HG03575 (cell line): ENCODE data around the gene PRKN.
"Not testable (repeated sequence)": the region's sequence is repeated elsewhere in the genome, so short reads cannot be mapped to it uniquely, and the experiment has no call there.

ENCODE experiments used
- ATAC-seq: cut with Tn5 transposase; IDR thresholded peaks from one replicate; pipeline ENCODE4 v1.9.1; 2021; ENCODE audit not compliant: unreplicated experiment, insufficient number of reproducible peaks, low FRiP score; ENCODE audit errors: extremely low read depth

PRKN gene

DNA sequence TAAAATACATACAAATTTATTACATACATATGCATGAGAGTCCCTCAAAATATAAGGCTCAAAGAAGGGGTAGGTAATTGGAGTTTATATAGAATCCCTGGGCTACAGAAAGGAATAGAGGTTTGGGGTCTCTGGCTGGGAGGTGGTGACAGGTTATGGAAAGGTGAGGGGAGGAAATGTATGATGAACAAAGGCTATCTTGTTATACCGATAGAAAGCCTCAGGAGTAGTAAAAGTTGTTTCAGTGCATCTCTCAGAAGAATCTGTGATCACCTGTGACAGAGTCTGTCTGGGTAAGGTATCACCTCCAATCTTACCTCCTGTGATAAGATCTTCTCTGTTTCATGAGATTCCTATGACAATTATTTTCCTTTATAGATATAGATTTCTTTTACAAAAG, 1200.8 kb downstream of the PRKN start:
- ATAC-seq = no peak

DNA sequence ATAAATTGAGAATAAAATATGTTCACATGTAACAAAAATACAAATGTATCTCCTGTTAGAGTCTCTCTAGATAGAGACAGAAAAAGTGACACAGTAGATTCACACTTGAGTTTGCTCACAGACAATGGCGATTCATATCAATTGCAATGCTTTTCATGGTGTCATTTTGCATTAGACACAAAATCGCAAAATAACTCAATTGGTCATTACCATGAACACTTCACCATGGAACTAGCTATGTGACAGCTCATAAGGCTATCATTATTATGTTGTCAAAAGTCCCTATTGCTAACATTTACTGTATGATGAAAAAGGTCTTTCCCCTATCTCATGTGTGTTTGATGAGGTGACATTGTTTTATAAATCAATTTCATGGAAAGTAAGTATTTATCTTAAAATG, 1204.2 kb downstream of the PRKN start:
- ATAC-seq = no peak

DNA sequence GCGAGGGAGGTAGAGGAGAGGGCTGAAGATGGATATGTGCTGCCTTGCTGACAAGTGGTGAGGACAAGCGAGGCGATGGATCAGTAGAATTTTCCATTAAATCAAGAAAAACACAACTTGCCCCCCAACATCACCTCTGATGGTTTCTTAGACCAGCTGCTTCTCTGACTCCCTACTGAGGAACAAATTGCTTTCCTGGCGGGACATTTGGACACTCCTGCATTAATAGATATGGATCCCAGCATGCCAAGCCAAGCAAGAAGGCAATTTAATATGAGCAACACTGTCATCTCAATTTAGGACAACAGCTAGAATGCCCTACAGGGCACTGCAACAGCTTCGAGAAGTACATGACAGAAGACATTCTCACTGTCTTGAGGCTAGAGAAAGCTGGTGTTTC, 1205.3 kb downstream of the PRKN start:
- no peak for ATAC-seq

DNA sequence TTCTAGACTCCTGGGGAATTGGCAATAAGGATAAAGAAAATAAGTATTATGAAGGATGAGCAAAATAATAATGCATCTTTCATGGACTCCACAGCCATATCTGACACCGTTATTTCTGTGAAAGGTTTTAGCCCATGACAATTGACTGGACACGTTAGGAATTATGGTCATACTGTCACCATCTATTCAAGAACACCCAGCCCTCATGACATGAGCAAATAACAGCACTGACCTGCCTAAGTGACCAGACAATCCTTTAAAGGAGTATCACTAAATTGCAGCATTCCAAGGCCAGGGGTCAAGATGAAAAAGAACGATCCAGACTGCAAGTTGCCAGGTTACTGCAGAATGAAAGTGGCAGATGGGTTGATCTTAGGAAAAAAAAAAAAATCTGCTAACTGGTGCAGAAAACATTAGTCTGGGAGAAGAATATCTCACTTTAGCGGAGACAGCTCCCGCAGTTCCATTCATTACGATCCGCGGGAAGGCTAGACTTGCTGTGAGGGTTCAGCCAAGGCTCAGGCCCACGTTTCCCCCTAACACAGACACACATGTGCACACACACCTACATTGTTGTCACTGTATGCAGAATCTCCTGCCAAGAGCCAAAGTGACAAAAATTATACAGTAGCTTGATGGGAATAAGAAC, 1216.0 kb downstream of the PRKN start:
- no peak for ATAC-seq

DNA sequence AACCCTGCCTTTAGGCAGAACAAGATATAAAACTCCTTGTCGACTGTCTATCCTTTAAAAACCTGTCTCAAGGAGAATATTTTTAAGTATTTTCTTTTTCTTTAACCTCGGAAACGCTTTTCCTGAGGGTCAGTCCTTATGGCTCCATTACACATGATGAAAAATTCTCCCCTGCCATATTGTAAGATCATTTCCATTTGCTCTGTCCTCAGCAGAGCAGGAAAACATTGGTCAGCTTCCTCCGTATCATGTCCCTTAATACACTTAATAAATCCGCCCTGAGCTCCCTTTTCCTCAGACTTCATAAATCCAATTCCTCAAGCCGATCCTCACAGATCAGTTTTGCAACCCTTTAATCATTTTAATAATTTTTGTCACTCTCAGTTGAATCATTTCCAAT, 1219.2 kb downstream of the PRKN start:
- no peak for ATAC-seq

DNA sequence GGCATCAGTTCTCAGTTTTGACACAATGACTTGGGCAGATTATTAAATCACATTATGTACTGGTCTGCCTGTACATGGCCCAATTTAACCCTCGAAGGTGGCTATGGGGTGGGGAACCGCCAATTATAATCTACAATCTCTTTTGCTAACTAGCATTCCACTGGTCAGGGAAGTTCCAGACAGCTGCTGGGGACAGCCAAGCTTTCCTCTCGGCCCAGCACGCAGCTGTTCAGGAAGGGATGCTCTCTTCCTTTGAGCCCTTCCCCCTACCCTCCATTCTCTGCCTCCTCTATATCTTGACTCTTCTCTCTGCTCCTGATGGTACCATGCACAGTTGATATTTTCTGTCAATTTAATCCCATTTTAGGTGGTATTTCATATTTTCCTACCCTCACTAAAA, 1220.2 kb downstream of the PRKN start:
- ATAC-seq = no peak

DNA sequence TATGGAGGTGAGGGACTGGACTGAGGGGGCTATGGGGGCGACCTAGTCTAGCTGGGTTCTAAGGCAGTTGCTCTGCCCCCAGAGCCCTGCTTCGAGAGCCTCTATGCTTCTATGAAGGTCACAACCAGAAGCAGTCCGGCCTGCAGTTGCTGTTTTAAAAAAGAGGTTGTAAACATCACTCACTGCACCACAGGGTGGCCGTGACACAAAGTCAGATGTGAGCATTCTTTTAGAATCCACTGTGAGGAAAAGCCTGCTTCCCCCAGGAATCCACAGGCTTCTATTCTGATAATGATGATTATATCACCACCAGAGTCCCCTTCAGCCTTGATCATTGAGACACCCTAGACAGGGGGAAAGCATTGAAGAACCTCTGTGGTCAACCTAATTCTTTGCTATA, 1224.0 kb downstream of the PRKN start:
- ATAC-seq = no peak

DNA sequence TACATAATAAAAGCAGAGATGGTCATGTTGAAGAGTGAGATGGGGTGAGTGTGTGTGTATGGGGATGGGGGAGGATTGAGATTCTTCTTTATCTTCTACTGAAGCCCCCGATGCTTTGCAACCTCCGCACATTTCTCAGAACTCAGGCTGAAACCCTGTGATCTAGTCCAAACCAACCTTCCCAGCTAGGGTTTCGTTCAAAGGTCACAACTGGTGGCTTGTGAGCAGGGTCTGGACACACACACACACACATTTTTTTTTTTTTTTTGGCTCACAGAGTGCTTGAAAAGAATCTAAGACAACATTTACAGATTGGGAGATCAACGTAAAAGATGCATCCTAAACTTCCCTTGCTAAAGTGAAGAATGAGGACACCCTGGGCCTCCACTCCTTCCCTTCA, 1228.7 kb downstream of the PRKN start:
- no peak for ATAC-seq

DNA sequence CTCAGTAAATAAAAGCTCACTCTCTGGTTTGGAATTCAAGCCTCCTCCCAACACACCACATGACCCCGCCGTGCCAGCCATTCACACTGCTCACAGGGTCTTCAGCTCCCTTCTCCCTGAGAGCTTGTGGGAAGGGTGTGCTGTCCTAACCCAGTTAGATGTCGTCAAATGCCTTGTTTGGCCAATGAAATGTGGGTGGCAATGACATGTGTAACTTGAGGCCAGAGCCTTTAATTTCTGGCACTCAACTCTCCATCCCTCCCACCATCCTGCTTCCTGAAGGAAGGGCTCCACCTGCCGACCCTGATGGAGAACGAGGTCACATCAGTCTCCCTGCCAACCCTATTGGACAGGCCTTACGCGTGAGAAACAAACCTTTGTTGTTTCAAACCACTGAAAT, 1229.2 kb downstream of the PRKN start:
- ATAC-seq = no peak

DNA sequence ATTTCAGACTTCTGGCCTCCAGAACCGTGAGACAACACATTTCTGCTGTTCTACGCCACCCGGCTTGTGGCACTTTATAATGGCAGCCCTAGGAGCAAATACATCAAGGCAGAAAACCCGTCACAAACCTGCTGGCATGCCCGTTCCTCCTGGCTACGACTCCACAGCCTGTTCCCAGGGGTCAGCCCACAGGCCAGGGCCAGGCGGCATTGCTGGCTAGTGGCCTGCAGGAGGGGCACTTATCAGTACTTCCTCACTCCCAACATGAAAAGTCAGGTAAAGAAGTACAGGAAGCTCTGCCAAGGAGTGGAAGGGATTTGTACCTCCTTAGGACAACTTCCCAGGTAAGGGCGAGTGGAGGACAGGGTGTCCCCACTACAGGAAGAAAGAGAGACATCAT, 1230.6 kb downstream of the PRKN start:
- ATAC-seq = no peak

DNA sequence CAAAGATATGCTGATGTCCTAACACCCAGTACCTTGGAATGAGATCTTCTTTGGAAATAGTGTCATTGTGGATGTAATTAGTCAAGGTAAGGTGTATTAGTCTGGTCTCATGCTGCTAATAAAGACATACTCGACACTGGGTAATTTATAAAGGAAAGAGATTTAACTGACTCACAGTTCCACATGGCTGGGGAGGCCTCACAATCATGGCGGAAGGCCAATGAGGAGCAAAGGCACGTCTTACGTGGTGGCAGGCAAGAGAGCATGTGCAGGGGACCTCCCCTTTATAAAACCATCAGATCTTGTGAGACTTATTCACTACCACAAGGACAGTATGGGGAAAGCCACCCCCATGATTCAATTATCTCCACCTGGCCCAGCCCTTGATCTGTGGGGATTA, 1231.3 kb downstream of the PRKN start:
- not testable (repeated sequence) for ATAC-seq

DNA sequence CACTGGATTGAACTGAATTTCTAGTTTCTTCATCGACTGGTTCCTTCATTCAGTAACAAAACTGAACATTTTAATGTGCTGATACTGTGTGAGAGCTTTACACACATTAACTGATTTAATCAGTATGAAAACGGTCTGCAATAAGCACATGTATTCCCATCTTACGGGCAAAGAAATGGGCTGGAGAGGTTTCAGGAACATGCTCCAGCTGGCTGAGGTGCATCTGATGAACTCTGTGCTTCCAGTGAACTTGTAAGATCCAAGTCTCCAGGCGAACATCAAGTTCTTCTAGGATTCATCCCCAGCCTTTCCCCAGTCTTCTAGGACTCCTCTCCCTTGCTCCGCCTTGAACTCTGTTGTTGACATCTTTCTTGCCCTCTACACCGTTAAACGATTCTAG, 1233.0 kb downstream of the PRKN start:
- ATAC-seq = no peak

DNA sequence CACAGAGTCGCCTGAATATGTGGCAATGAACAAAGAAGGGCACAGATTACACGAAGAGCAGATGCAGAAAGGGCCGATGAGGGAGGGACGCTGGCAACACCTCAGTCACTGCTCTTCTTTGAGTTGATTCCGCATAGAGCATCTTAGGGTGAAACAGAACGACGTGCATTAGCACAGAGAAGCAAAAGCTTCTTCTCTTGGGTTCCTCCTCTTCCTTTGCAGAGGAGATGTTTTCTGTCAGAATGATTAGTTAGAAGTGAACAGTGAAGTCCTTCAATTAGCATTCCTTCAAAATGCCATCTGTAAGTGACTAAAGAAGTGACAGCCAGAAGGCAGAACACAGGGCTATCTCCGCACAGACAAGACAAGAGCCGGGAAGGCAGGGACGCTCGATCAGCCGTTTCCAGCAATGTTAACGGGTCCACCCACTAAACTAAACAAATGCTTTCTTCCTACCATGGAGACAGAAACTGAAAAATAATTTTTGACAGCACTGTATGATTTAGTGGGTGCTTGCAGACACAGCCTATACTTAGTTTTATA, 1233.9 kb downstream of the PRKN start:
- ATAC-seq = no peak

DNA sequence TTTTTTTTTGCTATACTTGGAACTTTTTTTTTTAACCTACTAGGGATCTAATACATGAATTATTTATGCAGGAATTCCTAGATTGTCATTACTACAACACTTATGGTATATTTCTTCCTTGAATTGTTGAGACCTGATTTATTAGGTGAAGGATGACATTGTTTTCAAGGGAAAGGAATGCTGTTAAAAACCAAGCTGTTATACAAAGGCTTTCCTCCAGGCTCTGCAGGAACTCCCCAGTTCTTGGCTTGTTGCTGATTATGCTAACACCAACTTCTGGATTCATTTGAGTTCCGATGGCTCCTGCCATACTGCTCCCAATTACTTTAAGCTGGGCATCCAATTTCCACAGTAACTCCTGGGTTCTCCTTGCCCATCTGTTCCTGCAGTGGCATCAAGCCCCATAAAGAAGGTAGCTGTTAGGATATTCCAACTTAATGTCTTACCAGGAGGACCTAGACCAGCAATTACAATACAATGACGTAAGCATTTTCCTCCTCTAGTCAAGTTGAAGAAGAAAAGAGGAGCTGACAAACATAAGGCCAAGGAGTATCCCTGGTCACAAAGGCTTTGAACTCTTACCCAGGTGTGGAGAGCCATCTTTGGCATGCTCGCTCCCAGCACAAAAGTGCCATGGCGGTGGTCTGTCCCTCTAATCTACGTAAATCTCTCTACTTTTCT, 1237.8 kb downstream of the PRKN start:
- no peak for ATAC-seq

DNA sequence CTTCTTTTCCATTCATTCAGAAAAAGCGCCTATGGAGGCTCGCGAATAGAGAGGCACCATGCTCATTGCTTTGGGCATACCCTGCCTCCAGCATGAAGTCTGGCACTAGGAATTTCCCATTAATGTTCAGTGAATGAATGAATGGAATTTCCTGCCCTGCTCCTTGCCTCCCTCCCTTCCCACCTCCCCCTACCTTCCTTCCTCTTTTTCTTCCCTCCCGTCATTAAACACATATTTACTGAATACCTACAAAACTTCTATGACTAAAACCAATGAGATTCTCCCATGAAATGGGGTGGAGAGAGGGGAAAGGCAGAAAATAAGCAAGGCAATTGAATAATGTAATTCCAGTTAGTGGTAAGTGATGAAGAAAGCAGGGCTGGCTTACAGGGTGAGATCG, 1239.9 kb downstream of the PRKN start:
- no peak for ATAC-seq

DNA sequence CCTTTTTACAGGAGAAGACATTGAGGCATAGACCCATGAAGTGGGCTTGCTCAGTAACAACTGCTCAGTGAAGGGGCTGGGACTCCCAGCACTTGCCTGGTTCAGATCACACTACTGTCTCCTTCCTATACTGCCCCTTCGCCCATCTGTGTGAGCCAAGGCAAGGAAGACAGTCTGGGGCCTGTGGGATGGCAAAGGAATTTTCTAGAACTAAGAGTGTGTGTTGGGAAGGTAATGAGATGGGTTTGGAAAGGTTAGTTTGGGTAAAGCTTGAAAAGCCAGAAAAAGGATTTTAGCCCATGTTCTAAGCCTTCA, 1240.4 kb downstream of the PRKN start:
- ATAC-seq = no peak

DNA sequence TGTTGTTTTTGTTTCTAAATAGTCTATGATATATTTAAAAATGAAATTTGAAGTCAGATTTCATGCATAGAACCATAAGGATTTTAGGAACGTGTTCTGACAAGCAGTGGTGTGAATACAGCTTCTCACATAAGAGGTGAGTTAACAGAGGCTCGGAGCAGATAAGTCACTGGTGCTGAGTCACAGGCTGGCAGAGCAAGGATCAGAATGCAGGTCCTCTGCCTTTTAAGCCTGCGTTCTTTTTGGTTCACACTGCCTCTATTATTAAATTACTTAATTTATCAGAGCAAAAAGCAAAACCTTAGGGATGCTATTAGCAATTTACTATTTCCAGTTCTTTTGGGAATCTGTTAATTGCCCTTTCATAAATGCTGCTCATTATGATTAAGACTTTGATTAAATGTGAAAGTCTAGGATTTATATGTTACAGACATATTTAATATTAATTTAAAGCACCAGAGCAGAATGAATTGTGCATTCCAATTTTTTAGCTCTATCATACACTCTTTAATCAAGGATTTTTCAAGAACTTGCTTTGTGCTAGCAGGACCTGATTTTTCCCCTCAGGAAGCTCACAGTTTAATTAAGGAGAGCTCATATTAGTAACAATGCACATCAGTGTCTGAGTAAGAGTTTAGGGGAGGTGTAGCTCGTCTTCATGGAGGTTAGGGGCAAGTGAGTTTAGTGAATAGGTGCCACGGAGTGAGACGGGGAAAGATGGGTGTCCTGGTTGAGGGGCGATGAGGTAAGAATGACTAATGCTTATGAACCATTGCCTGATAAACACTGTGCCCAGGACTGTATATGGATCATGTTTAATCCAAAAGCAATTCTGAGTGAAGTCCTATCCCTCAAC, 1241.0 kb downstream of the PRKN start:
- no peak for ATAC-seq

DNA sequence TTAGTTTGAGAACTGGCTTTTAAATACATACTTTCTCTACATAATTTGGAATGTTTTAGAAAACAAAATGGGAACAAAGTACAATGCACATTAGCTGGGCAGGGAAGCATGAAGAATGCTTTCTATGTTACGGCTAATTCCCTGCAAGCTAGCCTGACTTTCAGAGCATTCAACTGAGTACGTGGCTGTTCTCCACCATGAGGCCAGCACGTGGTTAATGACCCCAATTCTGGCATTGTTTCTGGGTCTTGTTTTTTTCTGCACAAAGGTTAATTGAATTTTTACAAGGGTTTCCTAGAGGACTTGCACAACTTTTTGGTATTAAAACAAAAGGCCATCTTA, 1245.1 kb downstream of the PRKN start:
- ATAC-seq = no peak

DNA sequence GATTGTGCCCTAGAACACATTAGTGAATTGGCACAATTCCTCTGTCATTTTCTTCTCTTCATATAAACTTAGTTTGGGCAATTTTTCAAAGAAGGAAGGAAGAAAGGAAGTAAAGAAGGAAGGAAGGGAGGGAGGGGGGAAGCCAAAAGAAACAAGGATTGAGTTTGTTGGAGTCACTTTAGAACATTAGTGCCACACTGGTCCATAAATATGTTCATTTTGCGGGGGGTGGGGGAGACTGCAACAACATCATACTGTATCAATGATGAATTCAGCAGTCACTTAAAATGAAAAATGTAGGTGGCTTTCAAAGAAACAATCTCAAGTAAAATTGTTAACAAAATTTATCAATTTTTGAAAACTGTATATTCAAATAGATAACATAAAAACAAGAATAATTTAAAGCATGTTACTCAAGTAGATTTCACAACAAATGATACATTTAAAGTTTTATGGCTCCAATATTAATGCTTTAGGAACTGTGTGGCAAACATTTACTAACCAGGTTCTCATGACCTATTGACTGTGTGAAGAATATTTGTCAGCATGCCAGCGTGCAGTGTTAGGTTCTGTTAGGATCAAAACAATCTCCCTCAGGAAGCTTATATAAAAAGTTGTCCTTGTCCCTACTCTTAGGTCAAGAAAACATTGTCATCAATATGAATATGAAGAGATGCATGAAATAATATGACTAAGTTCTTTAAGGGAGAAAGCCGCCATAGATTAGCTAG, 1245.6 kb downstream of the PRKN start:
- ATAC-seq = no peak
